Measurements from ENCODE around the gene AOC3.

DNA sequence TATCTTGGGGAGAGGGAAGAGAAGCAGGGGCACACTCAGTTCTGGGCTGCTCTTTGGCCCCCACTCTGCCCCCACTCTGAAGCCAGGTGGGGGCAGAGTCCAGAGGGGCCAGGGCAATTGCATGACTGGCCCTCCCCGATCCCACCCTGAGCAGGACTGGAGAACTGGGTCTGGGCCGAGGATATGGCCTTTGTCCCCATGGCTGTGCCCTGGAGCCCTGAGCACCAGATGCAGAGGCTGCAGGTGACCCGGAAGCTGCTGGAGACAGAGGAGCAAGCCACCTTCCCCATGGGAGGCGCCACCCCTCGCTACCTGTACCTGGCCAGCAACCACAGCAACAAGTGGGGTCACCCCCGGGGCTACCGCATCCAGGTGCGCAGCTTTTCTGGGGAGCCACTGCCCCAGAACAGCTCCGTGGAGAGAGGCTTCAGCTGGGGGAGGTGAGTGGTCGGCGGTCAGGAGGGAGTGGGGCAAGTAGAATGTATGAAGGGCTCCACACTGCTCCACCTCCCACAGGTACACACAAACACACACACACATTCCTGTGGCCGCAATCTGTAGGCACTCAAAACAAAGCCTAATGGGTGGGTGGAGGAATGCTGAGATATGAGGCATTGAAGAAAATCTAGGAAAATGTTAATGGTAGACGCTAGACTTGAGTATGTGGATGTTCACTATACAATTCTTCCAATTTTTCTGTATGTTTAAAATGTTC, 21.4 kb downstream of the AOC3 start:
- TF ChIP-seq, protein P1, sequence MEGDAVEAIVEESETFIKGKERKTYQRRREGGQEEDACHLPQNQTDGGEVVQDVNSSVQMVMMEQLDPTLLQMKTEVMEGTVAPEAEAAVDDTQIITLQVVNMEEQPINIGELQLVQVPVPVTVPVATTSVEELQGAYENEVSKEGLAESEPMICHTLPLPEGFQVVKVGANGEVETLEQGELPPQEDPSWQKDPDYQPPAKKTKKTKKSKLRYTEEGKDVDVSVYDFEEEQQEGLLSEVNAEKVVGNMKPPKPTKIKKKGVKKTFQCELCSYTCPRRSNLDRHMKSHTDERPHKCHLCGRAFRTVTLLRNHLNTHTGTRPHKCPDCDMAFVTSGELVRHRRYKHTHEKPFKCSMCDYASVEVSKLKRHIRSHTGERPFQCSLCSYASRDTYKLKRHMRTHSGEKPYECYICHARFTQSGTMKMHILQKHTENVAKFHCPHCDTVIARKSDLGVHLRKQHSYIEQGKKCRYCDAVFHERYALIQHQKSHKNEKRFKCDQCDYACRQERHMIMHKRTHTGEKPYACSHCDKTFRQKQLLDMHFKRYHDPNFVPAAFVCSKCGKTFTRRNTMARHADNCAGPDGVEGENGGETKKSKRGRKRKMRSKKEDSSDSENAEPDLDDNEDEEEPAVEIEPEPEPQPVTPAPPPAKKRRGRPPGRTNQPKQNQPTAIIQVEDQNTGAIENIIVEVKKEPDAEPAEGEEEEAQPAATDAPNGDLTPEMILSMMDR (IDR thresholded peaks at IDR 0.05) = no peak
- TF ChIP-seq CEBPB (IDR thresholded peaks at IDR 0.05) = no peak
- TF ChIP-seq, protein P2, sequence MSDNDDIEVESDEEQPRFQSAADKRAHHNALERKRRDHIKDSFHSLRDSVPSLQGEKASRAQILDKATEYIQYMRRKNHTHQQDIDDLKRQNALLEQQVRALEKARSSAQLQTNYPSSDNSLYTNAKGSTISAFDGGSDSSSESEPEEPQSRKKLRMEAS (IDR thresholded peaks at IDR 0.05) = no peak
- TF ChIP-seq, protein P3, sequence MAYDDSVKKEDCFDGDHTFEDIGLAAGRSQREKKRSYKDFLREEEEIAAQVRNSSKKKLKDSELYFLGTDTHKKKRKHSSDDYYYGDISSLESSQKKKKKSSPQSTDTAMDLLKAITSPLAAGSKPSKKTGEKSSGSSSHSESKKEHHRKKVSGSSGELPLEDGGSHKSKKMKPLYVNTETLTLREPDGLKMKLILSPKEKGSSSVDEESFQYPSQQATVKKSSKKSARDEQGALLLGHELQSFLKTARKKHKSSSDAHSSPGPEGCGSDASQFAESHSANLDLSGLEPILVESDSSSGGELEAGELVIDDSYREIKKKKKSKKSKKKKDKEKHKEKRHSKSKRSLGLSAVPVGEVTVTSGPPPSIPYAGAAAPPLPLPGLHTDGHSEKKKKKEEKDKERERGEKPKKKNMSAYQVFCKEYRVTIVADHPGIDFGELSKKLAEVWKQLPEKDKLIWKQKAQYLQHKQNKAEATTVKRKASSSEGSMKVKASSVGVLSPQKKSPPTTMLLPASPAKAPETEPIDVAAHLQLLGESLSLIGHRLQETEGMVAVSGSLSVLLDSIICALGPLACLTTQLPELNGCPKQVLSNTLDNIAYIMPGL (CRISPR knock-in tag; IDR thresholded peaks at IDR 0.05; ENCODE audit: borderline replicate concordance) = no peak
